IMR-90 (cell line): ENCODE results near the gene NACC2. TPM values are rescaled to one million over a fixed set of nuclear protein-coding genes. Genes with fewer than 3 reads are reported as not detected.

ENCODE experiments used
- ATAC-seq: fragments of 200-7000 bp; cut with Tn5 transposase; 2 replicates; pipeline ENCODE4 v1.9.1; 2020; ENCODE audit warnings: low read depth, mild to moderate bottlenecking, moderate library complexity
- BruUV-seq: library from RNA; stranded (reverse); fragments of 400-500 nt; replicated peaks from 2 replicates; lab custom pipeline; 2021; lab: Mats Ljungman, UMichigan
- CTCF ChIA-PET: fragments of 300-600 bp; formaldehyde crosslinking; extraction: SDS; loops from one replicate; lab custom pipeline; 2021; ENCODE audit warnings: antibody characterized with exemption; lab: Yijun Ruan, JAX
- POLR2A ChIA-PET: fragments of 300-600 bp; sonication (Branson Sonifier 250); formaldehyde crosslinking; loops from one replicate; lab custom pipeline; 2022; ENCODE audit warnings: antibody characterized with exemption; ENCODE audit not compliant: unreplicated experiment; lab: Charles Lee
- DNase-seq: peaks from one replicate; pipeline ENCODE4 v3.0.0; 2013
- H2AFZ ChIP-seq: replicated peaks from 2 replicates; pipeline ENCODE3; 2013; ENCODE audit warnings: low read length, mild to moderate bottlenecking; ENCODE audit not compliant: poor library complexity
- H2AK5ac ChIP-seq: 2 replicates; pipeline ENCODE4 v1.6.1; 2013; ENCODE audit warnings: low read depth, low read length, inconsistent platforms
- H2AK9ac ChIP-seq: replicated peaks from 2 replicates; pipeline ENCODE3; 2013; ENCODE audit warnings: mild to moderate bottlenecking, low read depth, low read length, moderate library complexity; ENCODE audit not compliant: poor library complexity
- H2BK120ac ChIP-seq: 2 replicates; pipeline ENCODE4 v1.6.1; 2013; ENCODE audit warnings: low read depth, low read length, inconsistent platforms
- H2BK15ac ChIP-seq: 3 replicates; pipeline ENCODE4 v1.6.1; 2013; ENCODE audit warnings: low read depth, low read length, inconsistent platforms
- H2BK20ac ChIP-seq: 2 replicates; pipeline ENCODE4 v1.6.1; 2013; ENCODE audit warnings: low read depth, mild to moderate bottlenecking, inconsistent platforms, low read length, moderate library complexity
- H2BK5ac ChIP-seq: 2 replicates; pipeline ENCODE4 v1.6.1; 2013; ENCODE audit warnings: mild to moderate bottlenecking, low read depth, low read length, inconsistent platforms; ENCODE audit not compliant: poor library complexity, severe bottlenecking
- H3K14ac ChIP-seq: replicated peaks from 2 replicates; pipeline ENCODE4 v1.6.1; 2013; ENCODE audit warnings: low read depth, low read length, inconsistent platforms
- H3K18ac ChIP-seq: 2 replicates; pipeline ENCODE4 v1.6.1; 2013; ENCODE audit warnings: low read depth, low read length, control low read depth
- H3K23ac ChIP-seq: 2 replicates; pipeline ENCODE4 v1.6.1; 2013; ENCODE audit warnings: low read depth, low read length, inconsistent platforms
- H3K27ac ChIP-seq: 2 replicates; pipeline ENCODE4 v1.5.1; 2013; ENCODE audit warnings: mild to moderate bottlenecking, control low read depth, low read length; ENCODE audit not compliant: insufficient read depth
- H3K27me3 ChIP-seq: 2 replicates; pipeline ENCODE4 v1.6.1; 2013; ENCODE audit warnings: low read length; ENCODE audit not compliant: control insufficient read depth, insufficient read depth
- H3K36me3 ChIP-seq: 2 replicates; pipeline ENCODE4 v1.6.1; 2013; ENCODE audit warnings: low read length, mixed read lengths; ENCODE audit not compliant: control insufficient read depth, insufficient read depth
- H3K4ac ChIP-seq: 2 replicates; pipeline ENCODE4 v1.6.1; 2013; ENCODE audit warnings: low read depth, low read length, inconsistent platforms
- H3K4me1 ChIP-seq: 2 replicates; pipeline ENCODE4 v1.6.1; 2013; ENCODE audit warnings: low read length, mixed read lengths; ENCODE audit not compliant: control insufficient read depth, insufficient read depth
- H3K4me2 ChIP-seq: 2 replicates; pipeline ENCODE4 v1.6.1; 2013; ENCODE audit warnings: low read depth, mild to moderate bottlenecking, control low read depth, low read length, moderate library complexity
- H3K4me3 ChIP-seq: 2 replicates; pipeline ENCODE4 v1.5.1; 2013; ENCODE audit warnings: low read depth, mild to moderate bottlenecking, control low read depth, low read length, moderate library complexity; ENCODE audit not compliant: insufficient read depth
- H3K56ac ChIP-seq: 2 replicates; pipeline ENCODE4 v1.6.1; 2013; ENCODE audit warnings: low read length, inconsistent platforms; ENCODE audit not compliant: insufficient read depth; ENCODE audit errors: extremely low read depth
- H3K79me1 ChIP-seq, 2 experiments: 2 replicates each; pipeline ENCODE4 v1.6.1; 2013; ENCODE audit warnings: low read length in 2 of 2, inconsistent platforms in 1 of 2, low read depth in 1 of 2
- H3K9ac ChIP-seq: 2 replicates; pipeline ENCODE4 v1.6.1; 2013; ENCODE audit warnings: low read depth, low read length, control low read depth
- H3K9me1 ChIP-seq: 2 replicates; pipeline ENCODE4 v1.6.1; 2013; ENCODE audit warnings: low read length, inconsistent platforms; ENCODE audit not compliant: insufficient read depth
- H3K9me3 ChIP-seq: 2 replicates; pipeline ENCODE4 v1.6.1; 2013; ENCODE audit warnings: low read length; ENCODE audit not compliant: control insufficient read depth, insufficient read depth
- H4K20me1 ChIP-seq: 2 replicates; pipeline ENCODE4 v1.6.1; 2013; ENCODE audit warnings: low read length, inconsistent platforms; ENCODE audit not compliant: insufficient read depth
- H4K5ac ChIP-seq: 2 replicates; pipeline ENCODE4 v1.6.1; 2013; ENCODE audit warnings: mild to moderate bottlenecking, low read depth, low read length, control low read depth
- H4K8ac ChIP-seq, 2 experiments: 2 replicates each; pipeline ENCODE4 v1.6.1; 2013; ENCODE audit warnings: low read depth in 2 of 2, low read length in 2 of 2, control low read depth in 1 of 2, inconsistent platforms in 1 of 2
- H4K91ac ChIP-seq: 2 replicates; pipeline ENCODE4 v1.6.1; 2013; ENCODE audit warnings: low read depth, low read length, inconsistent platforms; ENCODE audit not compliant: insufficient read depth
- BHLHE40 ChIP-seq: fragments of 150-350 bp; IDR thresholded peaks from 2 replicates; pipeline ENCODE4 v1.6.1; 2016; ENCODE audit warnings: mild to moderate bottlenecking, low read depth, low read length
- CEBPB ChIP-seq: IDR thresholded peaks from 2 replicates; pipeline ENCODE4 v1.6.1; 2012; ENCODE audit warnings: low read depth, low read length, improper control_type of control experiment
- CTCF ChIP-seq: conservative IDR thresholded peaks from 2 replicates; pipeline ENCODE4 v1.5.1; 2012; ENCODE audit warnings: mild to moderate bottlenecking, low read depth, low read length, improper control_type of control experiment
- FOS ChIP-seq: fragments of 150-350 bp; IDR thresholded peaks from 2 replicates; pipeline ENCODE4 v1.6.1; 2016; ENCODE audit warnings: low read depth, low read length
- MAFK ChIP-seq: IDR thresholded peaks from 2 replicates; pipeline ENCODE4 v1.6.1; 2012; ENCODE audit warnings: low read depth, low read length, improper control_type of control experiment
- MXI1 ChIP-seq: IDR thresholded peaks from 2 replicates; pipeline ENCODE4 v1.6.1; 2012; ENCODE audit warnings: low read depth, mild to moderate bottlenecking, low read length, moderate library complexity, borderline replicate concordance
- NFE2L2 ChIP-seq: fragments of 150-350 bp; IDR thresholded peaks from 2 replicates; pipeline ENCODE4 v1.6.1; 2016; ENCODE audit warnings: low read depth, mild to moderate bottlenecking, low read length
- RCOR1 ChIP-seq: IDR thresholded peaks from 2 replicates; pipeline ENCODE4 v1.6.1; 2012; ENCODE audit warnings: mild to moderate bottlenecking, low read length, improper control_type of control experiment; ENCODE audit not compliant: insufficient replicate concordance
- SMC3 ChIP-seq: fragments of 150-350 bp; IDR thresholded peaks from 2 replicates; pipeline ENCODE4 v1.6.1; 2016; ENCODE audit warnings: low read depth, mild to moderate bottlenecking, antibody characterized with exemption, low read length, moderate library complexity
- USF2 ChIP-seq: fragments of 150-350 bp; IDR thresholded peaks from 2 replicates; pipeline ENCODE4 v1.6.1; 2017; ENCODE audit warnings: mild to moderate bottlenecking, antibody characterized with exemption, low read length, low read depth
- WGBS, 2 experiments: methylation state at CpG; one replicate each; pipeline versions ENCODE4 v1.1.5 to v1.1.7; 2013; ENCODE audit warnings: missing lambda C conversion rate in 2 of 2; ENCODE audit not compliant: insufficient read length in 1 of 2; ENCODE audit errors: extremely low coverage in 2 of 2; 5-methylcytosine and 5-hydroxymethylcytosine counted together
- dilution Hi-C: fragments of 300-500 bp; cut with HindIII; formaldehyde crosslinking; loops from one replicate; pipeline ENCODE4 v1.14.3; 2018; ENCODE audit warnings: low sequenced_read_pairs; ENCODE audit not compliant: unreplicated experiment
- in situ Hi-C: fragments of 300-500 bp; cut with MboI; formaldehyde crosslinking; loops from 3 replicates; pipeline ENCODE4 v1.14.3; 2019; ENCODE audit warnings: low sequenced_read_pairs, inconsistent platforms, mixed read lengths
- intact Hi-C: fragments of 100-400 bp; cut with micrococcal nuclease; formaldehyde crosslinking; loops from 2 replicates; pipeline ENCODE4 v1.10.0; 2022
- polyA plus RNA-seq, 3 experiments: library from polyadenylated mRNA; depleted of rRNA; stranded (reverse); fragments of >200 nt; gene quantifications; 2 replicates each; pipeline ENCODE4 v1.2.3, GENCODE V29; 2012; ENCODE audit warnings: low replicate concordance in 1 of 3
- total RNA-seq: library from RNA; depleted of rRNA; stranded (reverse); fragments of >200 nt; gene quantifications from 2 replicates; pipeline ENCODE4 v1.2.3, GENCODE V29; 2012

The NACC2 gene
- total and polyA plus RNA-seq, 2 of the 4 experiments (the other 2 are of a cell fraction), result 7.9 to 19.0 TPM

DNA sequence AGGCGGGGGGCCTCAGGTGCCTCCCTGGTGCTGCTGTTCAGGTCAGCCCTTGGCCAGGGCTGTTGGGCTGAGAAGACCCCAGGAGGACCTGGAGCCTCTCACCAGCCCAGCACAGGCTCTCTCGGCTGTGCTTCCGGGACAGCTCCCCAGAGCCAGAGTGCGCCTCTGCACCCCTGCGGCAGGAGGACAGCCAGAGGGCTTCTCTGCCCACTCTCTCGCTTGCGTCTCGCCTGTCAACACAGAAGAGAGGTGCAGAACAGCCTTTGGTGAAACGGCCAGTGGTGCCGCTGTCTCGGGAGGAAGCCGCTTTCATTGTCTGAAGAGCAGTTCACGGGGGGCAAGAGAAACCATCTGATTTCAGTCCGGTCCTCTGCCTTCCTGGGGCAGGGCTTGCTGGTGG lies 3.8 kb upstream of the NACC2 start:
- no peak overlapping the region for H3K4ac ChIP-seq
- dilution Hi-C loops, result no loop called here
- BruUV-seq, result no TSS peak

More for the DNA sequence above, 3.8 kb upstream of the NACC2 start:
- H2BK20ac ChIP-seq, result no peak overlapping the region
- H2BK5ac ChIP-seq, result no peak overlapping the region
- H3K23ac ChIP-seq, result no peak overlapping the region
- WGBS, 2 experiments, result 50% methylated on average over 9 of the region's 14 CpGs; no CpG with 5 or more reads in 1 of the 2 experiments
- no peak overlapping the region for H2BK15ac ChIP-seq
- peaks cover 6 to 13% of the 10 kb centered on the region in 2 experiments; a peak in 3 of 4 replicates for H3K79me1 ChIP-seq
- H2AK9ac ChIP-seq, result peak overlapping the region; percentile 28
- no peak for DNase-seq
- H3K14ac ChIP-seq, result no peak overlapping the region
- H2AK5ac ChIP-seq, result no peak overlapping the region
- no peaks in the 10 kb centered on the region for H3K9me1 ChIP-seq
- peaks cover 5% of the 10 kb centered on the region for H3K4me1 ChIP-seq
- no peak overlapping the region for H2BK120ac ChIP-seq
- no peak overlapping the region for H3K4me2 ChIP-seq
- peak overlapping the region; percentile 51 for H2AFZ ChIP-seq
- no peak overlapping the region for H3K18ac ChIP-seq
- no peak overlapping the region for H3K27ac ChIP-seq
- POLR2A ChIA-PET, result no interaction called here
- peaks cover 4% of the 10 kb centered on the region; the same call in 1 of the 2 replicates for H4K20me1 ChIP-seq
- no peak for ATAC-seq
- CTCF ChIA-PET, result interaction anchor here (0.9 kb wide), 1 partner anchor 131 kb away, joined by 3 read pairs; no protein-coding TSS in a partner anchor
- no peak for TF ChIP-seq FOS
- TF ChIP-seq MAFK, result no peak
- TF ChIP-seq CTCF, result no peak
- no peak for TF ChIP-seq USF2
- TF ChIP-seq NFE2L2, result no peak
- TF ChIP-seq SMC3, result no peak
- no peak for TF ChIP-seq MXI1
- TF ChIP-seq RCOR1, result no peak
- no peak for TF ChIP-seq BHLHE40
- no peak for TF ChIP-seq CEBPB
- H3K4me3 ChIP-seq, result no peak overlapping the region
- H3K56ac ChIP-seq, result no peak overlapping the region
- no peaks in the 10 kb centered on the region for H3K9me3 ChIP-seq
- H4K5ac ChIP-seq, result no peak overlapping the region
- H4K91ac ChIP-seq, result no peak overlapping the region
- no peak overlapping the region for H4K8ac ChIP-seq
- in situ Hi-C loops (no loop called here), intact Hi-C loops (no loop called here)
- no peaks in the 10 kb centered on the region for H3K36me3 ChIP-seq
- H3K9ac ChIP-seq, result no peak overlapping the region
- no peaks in the 10 kb centered on the region for H3K27me3 ChIP-seq
